WI38 (cell line): ENCODE measurements around the gene DOK7.

Experiments used
- H3K4me3 ChIP-seq: 2 replicates; pipeline ENCODE4 v1.5.1; 2011; ENCODE audit warnings: low read depth, mild to moderate bottlenecking, control low read depth, low read length
- TF ChIP-seq, protein P1 (sequence below): IDR thresholded peaks from 2 replicates; pipeline ENCODE4 v1.5.1; 2012; ENCODE audit warnings: low read depth, mild to moderate bottlenecking, control low read depth, low read length

The DOK7 gene

DNA sequence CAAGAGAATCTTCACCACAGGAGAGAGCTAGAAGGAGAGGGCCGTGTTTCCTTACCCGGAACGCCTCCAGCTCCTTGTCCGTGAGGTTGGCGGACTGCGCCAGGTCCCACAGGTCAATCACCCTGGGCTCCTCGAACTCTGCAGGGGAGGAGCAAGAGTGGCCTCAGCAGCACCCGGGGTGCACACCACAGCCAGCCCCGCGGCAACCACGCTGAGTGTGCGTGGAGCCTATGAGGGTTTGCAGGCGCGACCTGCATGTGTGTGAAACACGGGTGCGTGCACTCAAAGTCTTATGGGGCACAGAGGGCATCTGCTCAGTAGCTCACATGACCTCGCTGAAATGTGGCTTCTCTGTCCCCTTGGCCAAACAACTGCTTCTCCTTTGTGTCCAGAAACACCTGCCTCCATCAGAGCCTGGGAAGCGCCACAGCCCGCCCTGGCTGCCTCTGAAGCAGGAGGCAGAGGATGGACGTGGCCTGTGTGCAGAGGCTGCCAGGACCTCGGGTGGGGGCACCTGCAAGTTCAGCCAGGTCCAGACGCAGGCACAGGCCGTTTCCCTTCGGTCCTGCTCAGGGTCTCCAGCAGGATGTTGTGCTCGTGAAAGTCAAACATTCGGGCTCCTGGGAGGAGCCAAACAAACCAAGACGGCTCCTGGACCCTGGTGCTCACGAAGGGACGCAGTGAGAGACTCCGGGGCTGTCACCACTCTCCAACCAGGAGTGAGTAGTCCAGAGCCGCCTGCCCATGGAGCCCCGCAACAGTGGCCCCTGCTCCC is 53.1 kb downstream of the DOK7 start:
- TF ChIP-seq, protein P1, sequence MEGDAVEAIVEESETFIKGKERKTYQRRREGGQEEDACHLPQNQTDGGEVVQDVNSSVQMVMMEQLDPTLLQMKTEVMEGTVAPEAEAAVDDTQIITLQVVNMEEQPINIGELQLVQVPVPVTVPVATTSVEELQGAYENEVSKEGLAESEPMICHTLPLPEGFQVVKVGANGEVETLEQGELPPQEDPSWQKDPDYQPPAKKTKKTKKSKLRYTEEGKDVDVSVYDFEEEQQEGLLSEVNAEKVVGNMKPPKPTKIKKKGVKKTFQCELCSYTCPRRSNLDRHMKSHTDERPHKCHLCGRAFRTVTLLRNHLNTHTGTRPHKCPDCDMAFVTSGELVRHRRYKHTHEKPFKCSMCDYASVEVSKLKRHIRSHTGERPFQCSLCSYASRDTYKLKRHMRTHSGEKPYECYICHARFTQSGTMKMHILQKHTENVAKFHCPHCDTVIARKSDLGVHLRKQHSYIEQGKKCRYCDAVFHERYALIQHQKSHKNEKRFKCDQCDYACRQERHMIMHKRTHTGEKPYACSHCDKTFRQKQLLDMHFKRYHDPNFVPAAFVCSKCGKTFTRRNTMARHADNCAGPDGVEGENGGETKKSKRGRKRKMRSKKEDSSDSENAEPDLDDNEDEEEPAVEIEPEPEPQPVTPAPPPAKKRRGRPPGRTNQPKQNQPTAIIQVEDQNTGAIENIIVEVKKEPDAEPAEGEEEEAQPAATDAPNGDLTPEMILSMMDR = no peak
- no peak overlapping the region for H3K4me3 ChIP-seq

DNA sequence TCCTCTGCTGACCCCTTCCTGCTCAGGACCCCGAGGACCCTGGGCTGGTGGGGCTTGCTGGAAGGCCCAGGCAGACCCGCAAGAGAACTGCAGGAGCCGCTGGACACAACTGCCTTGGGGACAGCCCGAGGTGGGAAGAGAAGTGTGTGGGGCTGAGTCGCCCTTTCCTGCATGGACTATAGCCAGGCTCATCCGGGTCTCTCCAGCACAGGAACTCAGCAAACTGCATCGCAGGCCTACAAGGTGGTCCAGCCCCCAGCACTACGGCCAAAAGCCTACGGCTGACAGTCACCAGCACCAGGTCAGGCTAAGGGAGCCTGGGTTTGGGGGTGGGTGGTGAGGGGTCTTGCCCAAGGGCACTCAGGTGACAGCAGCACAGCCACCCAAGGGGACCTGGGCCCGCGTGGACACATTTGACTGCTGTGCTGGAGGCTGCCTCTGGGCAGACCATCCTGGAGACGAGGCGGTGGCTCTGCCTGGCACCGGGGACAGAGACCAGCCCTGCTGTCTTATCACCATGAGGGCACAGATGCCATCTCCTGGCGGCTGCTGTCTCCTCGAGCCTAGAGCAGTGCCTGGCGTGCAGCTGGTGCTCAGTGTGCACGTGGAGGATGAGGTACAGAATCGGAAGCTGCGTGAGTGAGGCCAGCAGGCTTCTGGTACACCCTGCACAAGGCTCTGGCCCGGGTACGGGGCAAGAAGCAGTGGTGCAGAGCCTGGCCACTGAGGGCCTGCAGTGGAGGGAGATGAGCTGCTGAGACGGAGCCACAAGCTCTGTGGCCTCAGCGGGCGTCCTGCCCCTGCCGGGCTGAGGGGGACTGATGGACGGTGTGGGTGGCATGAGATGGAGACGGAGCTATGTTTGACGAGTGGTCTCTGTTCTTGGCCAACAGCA is 54.0 kb downstream of the DOK7 start:
- no peak overlapping the region for H3K4me3 ChIP-seq
- TF ChIP-seq, protein P1 = no peak

DNA sequence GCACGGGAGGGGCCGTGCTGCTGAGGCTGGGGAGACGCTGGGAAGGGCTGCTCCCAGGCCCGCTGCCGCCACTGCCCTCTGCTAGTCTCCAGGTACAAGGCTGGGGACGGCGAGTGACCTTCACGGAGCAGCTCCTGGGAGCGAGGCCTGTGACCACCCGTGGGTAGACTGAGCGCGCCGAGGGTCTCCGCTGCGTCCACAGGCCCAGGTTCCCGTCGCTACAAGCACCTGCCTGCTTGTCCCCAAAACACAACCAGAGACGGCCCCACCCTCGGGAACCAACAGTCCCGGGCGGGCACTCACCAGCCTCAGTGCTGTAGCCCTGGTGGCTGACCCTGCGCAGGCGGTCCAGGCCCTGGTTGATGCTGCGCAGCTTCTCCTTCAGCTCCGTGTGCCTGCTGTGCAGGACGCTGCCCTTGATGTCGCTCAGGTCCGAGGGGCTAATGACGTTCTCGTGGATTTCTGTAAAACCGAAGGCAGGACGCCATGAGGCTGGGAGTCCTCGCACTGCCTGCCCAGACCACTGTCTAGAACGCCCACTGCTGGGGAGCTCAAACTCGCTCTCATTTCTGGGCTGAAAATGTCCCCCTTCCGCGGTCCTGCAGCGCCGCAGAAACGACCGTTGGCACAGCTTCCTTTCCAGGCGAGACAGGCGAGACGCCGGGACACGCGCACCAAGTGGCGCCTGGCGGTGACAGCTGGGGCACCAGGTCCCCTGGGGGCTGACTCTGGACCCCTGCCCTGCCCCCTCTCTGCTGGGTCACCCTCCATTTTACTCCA is 54.8 kb downstream of the DOK7 start:
- no peak overlapping the region for H3K4me3 ChIP-seq
- TF ChIP-seq, protein P1 = no peak

DNA sequence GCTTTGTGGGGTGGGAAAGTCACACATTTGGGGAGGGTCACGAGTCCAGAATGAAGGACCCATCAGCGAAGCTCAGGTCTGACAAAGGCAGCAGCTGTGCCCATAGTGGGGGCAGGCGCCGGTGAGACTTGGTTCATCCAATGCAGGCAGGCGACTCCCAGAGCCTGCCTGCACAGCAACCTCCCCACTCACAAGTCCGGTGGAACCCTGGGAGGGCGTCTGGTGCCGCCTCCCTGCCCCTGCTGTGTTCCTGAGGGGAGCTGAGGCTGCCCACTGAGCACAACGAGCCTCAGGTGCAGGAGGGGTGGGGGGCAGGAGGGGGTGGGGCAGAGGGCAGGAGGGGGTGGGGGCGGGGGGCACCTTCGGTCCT is 55.4 kb downstream of the DOK7 start:
- H3K4me3 ChIP-seq = no peak overlapping the region
- TF ChIP-seq, protein P1 = no peak

DNA sequence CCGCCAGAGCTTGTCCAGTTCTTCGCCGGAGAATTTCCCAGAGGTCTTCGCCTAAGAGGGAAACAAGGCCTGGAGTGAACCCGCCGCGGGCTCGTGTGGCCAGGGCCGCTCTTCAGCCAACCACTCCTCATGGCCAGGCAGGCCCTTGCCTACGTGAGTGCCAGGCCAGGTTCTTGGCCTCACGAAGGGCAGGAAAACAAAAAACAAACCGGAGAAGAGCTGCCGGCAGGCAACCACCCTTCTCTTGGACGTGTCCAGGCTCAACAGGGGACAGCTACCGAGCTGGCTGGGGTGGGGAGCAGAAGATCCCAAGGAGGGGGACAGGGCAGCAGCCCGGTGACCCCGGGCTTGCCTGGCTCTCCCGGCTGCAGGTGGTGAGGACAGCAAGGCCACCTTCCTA is 55.8 kb downstream of the DOK7 start:
- TF ChIP-seq, protein P1 = no peak
- H3K4me3 ChIP-seq = no peak overlapping the region

DNA sequence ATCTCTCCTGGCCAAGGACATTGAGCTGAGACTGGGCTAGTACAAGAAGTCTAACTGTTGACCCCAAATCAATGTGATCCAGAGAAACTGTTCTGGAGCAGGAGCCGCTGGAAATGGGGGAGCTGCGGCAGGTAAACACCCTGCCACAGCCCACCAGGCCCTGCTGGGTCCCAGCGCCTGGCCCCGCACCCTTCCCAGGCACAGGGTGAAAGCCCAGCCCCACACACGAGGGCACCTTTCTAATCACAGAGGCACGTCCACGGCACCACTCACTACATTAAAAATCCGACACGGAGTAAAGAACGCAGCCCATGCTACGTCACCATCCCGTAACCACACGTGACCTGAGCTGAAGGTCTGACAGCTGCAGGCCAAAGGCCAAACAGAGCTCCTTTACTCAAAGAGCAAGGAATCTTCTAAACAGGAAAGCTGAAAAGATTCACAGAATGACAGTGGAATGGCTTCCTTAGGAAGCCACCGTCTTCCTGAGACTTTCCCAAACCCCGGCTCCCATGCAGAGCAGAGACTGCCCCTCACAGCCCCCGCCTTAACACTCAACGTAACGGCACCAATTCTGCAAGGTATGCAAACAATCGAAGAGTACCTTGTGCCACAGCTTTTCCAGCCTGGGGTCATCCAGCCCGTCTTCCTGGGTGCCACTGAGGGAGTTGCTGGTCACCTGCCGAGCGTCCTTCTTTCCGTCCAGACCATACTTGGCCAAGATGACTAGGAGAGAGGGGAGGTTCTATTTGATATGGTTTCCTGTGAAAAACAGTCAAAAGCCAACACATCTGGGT is 56.6 kb downstream of the DOK7 start:
- no peak overlapping the region for H3K4me3 ChIP-seq
- TF ChIP-seq, protein P1 = no peak
